Neural cell (in vitro differentiated cells): ENCODE data around the gene ABHD5. TPM values are rescaled to one million over a fixed set of nuclear protein-coding genes. Genes with fewer than 3 reads are reported as not detected.
"Not testable (repeated sequence)": the region's sequence is repeated elsewhere in the genome, so short reads cannot be mapped to it uniquely, and the experiment has no call there.

Experiments
- H2AFZ ChIP-seq: fragments of 200-600, 300-800 bp; sonication (generic), shearing (Covaris generic); 2 replicates; pipeline ENCODE4 v1.6.0; 2014; ENCODE audit warnings: low read depth, mild to moderate bottlenecking, antibody characterized with exemption, low read length, moderate library complexity
- H3F3A ChIP-seq: fragments of 200-600 bp; shearing (Covaris generic); 2 replicates; pipeline ENCODE4 v1.6.1; 2016; ENCODE audit warnings: mild to moderate bottlenecking, moderate library complexity, mixed read lengths, antibody characterized with exemption, low read length; ENCODE audit not compliant: insufficient read depth, poor library complexity, severe bottlenecking
- H3K27ac ChIP-seq: fragments of 200-600, 300-800 bp; sonication (generic), shearing (Covaris generic); 2 replicates; pipeline ENCODE4 v1.5.1; 2014; ENCODE audit warnings: mild to moderate bottlenecking, low read length, moderate library complexity
- H3K27me3 ChIP-seq: fragments of 300-800, 200-600 bp; sonication (generic), shearing (Covaris generic); 2 replicates; pipeline ENCODE4 v1.6.0; 2014; ENCODE audit warnings: mild to moderate bottlenecking, low read depth, low read length, moderate library complexity; ENCODE audit not compliant: insufficient read depth
- H3K36me3 ChIP-seq: fragments of 300-800, 200-600 bp; sonication (generic), shearing (Covaris generic); 2 replicates; pipeline ENCODE4 v1.5.1; 2014; ENCODE audit warnings: mild to moderate bottlenecking, antibody characterized with exemption, low read length, moderate library complexity; ENCODE audit not compliant: insufficient read depth
- H3K4me2 ChIP-seq: fragments of 300-800, 200-600 bp; sonication (generic), shearing (Covaris generic); 2 replicates; pipeline ENCODE4 v1.6.0; 2014; ENCODE audit warnings: mild to moderate bottlenecking, low read length
- H3K4me3 ChIP-seq: fragments of 300-800, 200-600 bp; sonication (generic), shearing (Covaris generic); 2 replicates; pipeline ENCODE4 v1.5.1; 2014; ENCODE audit warnings: mild to moderate bottlenecking, low read length, moderate library complexity
- H3K79me2 ChIP-seq: fragments of 200-600 bp; shearing (Covaris generic); replicated peaks from 2 replicates; pipeline ENCODE4 v1.6.0; 2014; ENCODE audit warnings: mild to moderate bottlenecking, low read length, moderate library complexity; ENCODE audit not compliant: insufficient read depth
- H3K9ac ChIP-seq: fragments of 300-800, 200-600 bp; sonication (generic), shearing (Covaris generic); 2 replicates; pipeline ENCODE4 v1.6.1; 2016; ENCODE audit warnings: mild to moderate bottlenecking, low read length, mixed read lengths
- H3K9me2 ChIP-seq: fragments of 200-600 bp; shearing (Covaris generic); 2 replicates; pipeline ENCODE4 v1.6.1; 2016; ENCODE audit warnings: mild to moderate bottlenecking, low read length, mixed read lengths; ENCODE audit not compliant: insufficient read depth
- H3K9me3 ChIP-seq: fragments of 200-600, 300-800 bp; sonication (generic), shearing (Covaris generic); 2 replicates; pipeline ENCODE4 v1.6.1; 2016; ENCODE audit warnings: mild to moderate bottlenecking, mixed run types, low read length, moderate library complexity, mixed read lengths
- H4K20me1 ChIP-seq: fragments of 200-600 bp; shearing (Covaris generic); 2 replicates; pipeline ENCODE4 v1.6.1; 2016; ENCODE audit warnings: mild to moderate bottlenecking, mixed run types; ENCODE audit not compliant: insufficient read depth
- EP300 ChIP-seq: fragments of 450-650 bp; conservative IDR thresholded peaks from 2 replicates; pipeline ENCODE4 v1.6.1; 2014; ENCODE audit warnings: antibody characterized with exemption, mild to moderate bottlenecking, moderate library complexity; ENCODE audit not compliant: poor library complexity, severe bottlenecking
- EZH2 ChIP-seq: fragments of 200-600, 300-800 bp; shearing (Covaris generic), sonication (generic); IDR thresholded peaks from 2 replicates; pipeline ENCODE4 v1.6.1; 2014; ENCODE audit warnings: antibody characterized with exemption, low read length, borderline replicate concordance, mild to moderate bottlenecking; ENCODE audit not compliant: insufficient read depth, poor library complexity, severe bottlenecking
- MXI1 ChIP-seq: fragments of 450-650 bp; conservative IDR thresholded peaks from 2 replicates; pipeline ENCODE4 v1.6.1; 2014; ENCODE audit warnings: antibody characterized with exemption, mild to moderate bottlenecking; ENCODE audit not compliant: poor library complexity, severe bottlenecking
- POLR2AphosphoS5 ChIP-seq: IDR thresholded peaks from 2 replicates; pipeline ENCODE4 v1.6.1; 2012
- RAD21 ChIP-seq: fragments of 450-650 bp; conservative IDR thresholded peaks from 2 replicates; pipeline ENCODE4 v1.6.1; 2014; ENCODE audit warnings: antibody characterized with exemption, mild to moderate bottlenecking, moderate library complexity
- REST ChIP-seq: IDR thresholded peaks from 2 replicates; pipeline ENCODE4 v1.6.1; 2012; ENCODE audit warnings: borderline replicate concordance
- SMC3 ChIP-seq: fragments of 450-650 bp; conservative IDR thresholded peaks from 2 replicates; pipeline ENCODE4 v1.6.1; 2014; ENCODE audit warnings: antibody characterized with exemption, mild to moderate bottlenecking, moderate library complexity; ENCODE audit not compliant: poor library complexity
- TAF1 ChIP-seq: IDR thresholded peaks from 2 replicates; pipeline ENCODE4 v1.6.1; 2012; ENCODE audit warnings: low read depth
- polyA plus RNA-seq: library from polyadenylated mRNA; depleted of rRNA; stranded (reverse); fragments of >200 nt; gene quantifications from 2 replicates; pipeline ENCODE4 v1.2.3, GENCODE V29; 2014
- TF ChIP-seq, protein P1 (sequence below): fragments of 450-650 bp; IDR thresholded peaks from 2 replicates; pipeline ENCODE4 v1.5.1; 2014; ENCODE audit warnings: antibody characterized with exemption, mild to moderate bottlenecking, moderate library complexity; ENCODE audit not compliant: poor library complexity, severe bottlenecking

Gene ABHD5
- polyA plus RNA-seq, 1 donor from 2014 or later = 26.6 TPM

DNA sequence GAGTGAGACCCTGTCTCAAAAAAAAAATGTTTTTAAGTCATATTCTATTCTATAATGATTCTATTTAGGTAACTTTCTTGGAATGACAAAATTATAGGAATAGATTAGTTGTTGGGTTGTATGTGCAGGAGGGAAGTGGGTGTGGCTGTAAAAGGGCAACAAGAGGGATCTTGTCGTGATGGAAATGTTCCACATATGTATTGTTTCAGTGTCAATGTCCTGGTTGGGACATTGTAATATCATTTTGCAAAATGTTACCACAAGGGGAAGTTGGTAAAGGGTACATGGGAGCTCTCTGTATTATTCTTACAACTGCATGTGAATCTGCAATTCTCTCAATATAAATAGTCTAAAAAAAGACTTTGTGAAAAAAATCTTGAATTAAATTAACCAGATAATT is 14.3 kb upstream of the ABHD5 start:
- Histone ChIP-seq H3K4me2 (no peak overlapping the region), H3K79me2 (no peaks in the 10 kb centered on the region), H3K27ac (no peak overlapping the region), H2AFZ (no peak overlapping the region), H3K9ac (no peak overlapping the region), H4K20me1 (no peaks in the 10 kb centered on the region), H3K9me3 (no peaks in the 10 kb centered on the region), H3K9me2 (no peaks in the 10 kb centered on the region), H3F3A (no peaks in the 10 kb centered on the region), H3K27me3 (no peaks in the 10 kb centered on the region), H3K4me3 (no peak overlapping the region), H3K36me3 (no peaks in the 10 kb centered on the region)
- TF ChIP-seq POLR2AphosphoS5 (no peak), MXI1 (no peak), SMC3 (no peak), EZH2 (no peak), TAF1 (no peak), RAD21 (no peak), REST (no peak), EP300 (no peak)
- TF ChIP-seq, protein P1, sequence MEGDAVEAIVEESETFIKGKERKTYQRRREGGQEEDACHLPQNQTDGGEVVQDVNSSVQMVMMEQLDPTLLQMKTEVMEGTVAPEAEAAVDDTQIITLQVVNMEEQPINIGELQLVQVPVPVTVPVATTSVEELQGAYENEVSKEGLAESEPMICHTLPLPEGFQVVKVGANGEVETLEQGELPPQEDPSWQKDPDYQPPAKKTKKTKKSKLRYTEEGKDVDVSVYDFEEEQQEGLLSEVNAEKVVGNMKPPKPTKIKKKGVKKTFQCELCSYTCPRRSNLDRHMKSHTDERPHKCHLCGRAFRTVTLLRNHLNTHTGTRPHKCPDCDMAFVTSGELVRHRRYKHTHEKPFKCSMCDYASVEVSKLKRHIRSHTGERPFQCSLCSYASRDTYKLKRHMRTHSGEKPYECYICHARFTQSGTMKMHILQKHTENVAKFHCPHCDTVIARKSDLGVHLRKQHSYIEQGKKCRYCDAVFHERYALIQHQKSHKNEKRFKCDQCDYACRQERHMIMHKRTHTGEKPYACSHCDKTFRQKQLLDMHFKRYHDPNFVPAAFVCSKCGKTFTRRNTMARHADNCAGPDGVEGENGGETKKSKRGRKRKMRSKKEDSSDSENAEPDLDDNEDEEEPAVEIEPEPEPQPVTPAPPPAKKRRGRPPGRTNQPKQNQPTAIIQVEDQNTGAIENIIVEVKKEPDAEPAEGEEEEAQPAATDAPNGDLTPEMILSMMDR = no peak

GRCh38 chr3:43678375-43678774 is 12.4 kb upstream of the ABHD5 start:
- not testable (repeated sequence) for H3K27ac ChIP-seq, H3K36me3 ChIP-seq, H3K79me2 ChIP-seq, H3F3A ChIP-seq, H3K9ac ChIP-seq, H3K9me2 ChIP-seq, H3K4me2 ChIP-seq, H3K9me3 ChIP-seq, H3K4me3 ChIP-seq, H4K20me1 ChIP-seq, H2AFZ ChIP-seq, H3K27me3 ChIP-seq

DNA sequence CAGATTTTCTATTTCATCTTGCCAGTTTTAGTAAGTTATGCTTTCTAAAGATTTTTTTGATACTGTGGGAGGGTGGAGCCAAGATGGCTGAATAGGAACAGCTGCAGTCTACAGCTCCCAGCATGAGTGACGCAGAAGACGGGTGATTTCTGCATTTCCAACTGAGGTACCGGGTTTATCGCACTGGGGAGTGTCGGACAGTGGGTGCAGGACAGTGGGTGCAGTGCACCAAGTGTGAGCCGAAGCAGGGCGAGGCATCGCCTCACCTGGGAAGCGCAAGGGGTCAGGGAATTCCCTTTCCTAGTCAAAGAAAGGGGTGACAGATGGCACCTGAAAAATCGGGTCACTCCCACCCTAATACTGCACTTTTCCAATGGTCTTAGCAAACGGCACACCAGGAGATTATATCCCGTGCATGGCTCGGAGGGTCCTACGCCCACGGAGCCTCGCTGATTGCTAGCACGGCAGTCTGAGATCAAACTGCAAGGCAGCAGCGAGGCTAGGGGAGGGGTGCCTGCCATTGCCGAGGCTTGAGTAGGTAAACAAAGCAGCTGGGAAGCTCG is 11.8 kb upstream of the ABHD5 start:
- not testable (repeated sequence) for H3K4me3 ChIP-seq, H3K9ac ChIP-seq, H3K4me2 ChIP-seq, H3K27ac ChIP-seq, H3F3A ChIP-seq, H3K9me3 ChIP-seq, H3K36me3 ChIP-seq, H2AFZ ChIP-seq, H3K27me3 ChIP-seq, H3K9me2 ChIP-seq, H3K79me2 ChIP-seq, H4K20me1 ChIP-seq

DNA sequence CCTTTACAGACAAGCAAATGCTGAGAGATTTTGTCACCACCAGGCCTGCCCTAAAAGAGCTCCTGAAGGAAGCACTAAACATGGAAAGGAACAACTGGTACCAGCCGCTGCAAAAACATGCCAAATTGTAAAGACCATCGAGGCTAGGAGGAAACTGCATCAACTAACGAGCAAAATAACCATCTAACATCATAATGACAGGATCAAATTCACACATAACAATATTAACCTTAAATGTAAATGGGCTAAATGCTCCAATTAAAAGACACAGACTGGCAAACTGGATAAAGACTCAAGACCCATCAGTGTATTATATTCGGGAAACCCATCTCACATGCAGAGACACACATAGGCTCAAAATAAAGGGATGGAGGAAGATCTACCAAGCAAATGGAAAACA is 9.9 kb upstream of the ABHD5 start:
- not testable (repeated sequence) for H3K27ac ChIP-seq, H2AFZ ChIP-seq, H3K27me3 ChIP-seq, H3F3A ChIP-seq, H3K4me2 ChIP-seq, H3K4me3 ChIP-seq, H3K9me3 ChIP-seq, H4K20me1 ChIP-seq, H3K9ac ChIP-seq, H3K36me3 ChIP-seq, H3K79me2 ChIP-seq, H3K9me2 ChIP-seq
